ENCODE results near the gene OLIG1. TPM values are rescaled to one million over a fixed set of nuclear protein-coding genes. Genes with fewer than 3 reads are reported as not detected.

The OLIG1 gene
- total RNA-seq, 1 experiment from 2014 or later: not detected

GRCh38 chr21:33061233-33061632 is 8.7 kb upstream of the OLIG1 start:
- Histone ChIP-seq H3K79me2 (ENCODE audit: insufficient read depth, low read length) (no peaks in the 10 kb centered on the region), H3K9me3 (ENCODE audit: control insufficient read depth in 1 of 2, insufficient read depth in 1 of 2, low read depth in 1 of 2, low read length in 2 of 2) (no peaks in the 10 kb centered on the region), H3K9me2 (ENCODE audit: insufficient read depth) (no peaks in the 10 kb centered on the region), H3K4me3 (replicated peaks in 1 of 2; ENCODE audit: low read depth in 1 of 2, low read length in 2 of 2) (no peak overlapping the region), H2AFZ (ENCODE audit: low read depth, low read length, poor library complexity, severe bottlenecking) (no peak overlapping the region), H3K9ac (ENCODE audit: low read length) (no peak overlapping the region), H4K20me1 (ENCODE audit: insufficient read depth) (no peaks in the 10 kb centered on the region), H3K27ac (ENCODE audit: low read depth, low read length) (no peak overlapping the region), H3K4me2 (ENCODE audit: low read length) (no peak overlapping the region), H3K27me3 (ENCODE audit: insufficient read depth, low read length) (peaks cover 34% of the 10 kb centered on the region), H3K36me3 (ENCODE audit: control insufficient read depth in 1 of 2, insufficient read depth in 2 of 2, low read length in 2 of 2) (no peaks in the 10 kb centered on the region), H3K4me1 (ENCODE audit: control insufficient read depth in 1 of 2, insufficient read depth in 2 of 2, low read length in 2 of 2) (no peaks in the 10 kb centered on the region)
- ChIA-PET RAD21 (ENCODE audit: low non-redundant PET in 1 of 2, low total read pairs in 2 of 2, uncharacterized antibody in 2 of 2, unreplicated experiment in 2 of 2) (no interaction called here), POLR2A (no interaction called here), CTCF (interaction anchor here (1.0 kb wide), 1 partner anchor 18 kb away, joined by 3 read pairs; no protein-coding TSS in a partner anchor)
- TF ChIP-seq RAD21 (IDR thresholded peaks at IDR 0.05; ENCODE audit: low read depth): no peak
- no peak for TF ChIP-seq MAX (IDR thresholded peaks at IDR 0.05)
- no peak for TF ChIP-seq JUND (IDR thresholded peaks at IDR 0.05)
- TF ChIP-seq POLR2A (IDR thresholded peaks at IDR 0.05; ENCODE audit: borderline replicate concordance, extremely low read depth, insufficient read depth, insufficient read length): no peak
- intact Hi-C loops (cut with micrococcal nuclease): no loop called here
- BruUV-seq (replicated peaks): no TSS peak
- ATAC-seq (no peak), DNase-seq (ENCODE audit: low read depth, low spot score) (no peak)

- DNase-seq (ENCODE audit: low read depth, low spot score) (no peak), ATAC-seq (no peak)
- no peaks in the 10 kb centered on the region for H3K36me3 ChIP-seq (ENCODE audit: control insufficient read depth in 1 of 2, insufficient read depth in 2 of 2, low read length in 2 of 2)
- no peaks in the 10 kb centered on the region for H3K79me2 ChIP-seq (ENCODE audit: insufficient read depth, low read length)
- H3K27me3 ChIP-seq (ENCODE audit: insufficient read depth, low read length): peaks cover 42% of the 10 kb centered on the region
- POLR2A ChIA-PET: interaction anchor here (1.3 kb wide), 1 partner anchor 9 kb away, joined by 3 read pairs; no protein-coding TSS in a partner anchor
- no peak overlapping the region for H3K9ac ChIP-seq (ENCODE audit: low read length)
- H3K27ac ChIP-seq (ENCODE audit: low read depth, low read length): no peak overlapping the region
- CTCF ChIA-PET: no interaction called here
- RAD21 ChIA-PET (ENCODE audit: low non-redundant PET in 1 of 2, low total read pairs in 2 of 2, uncharacterized antibody in 2 of 2, unreplicated experiment in 2 of 2): no interaction called here
- no peaks in the 10 kb centered on the region for H3K9me3 ChIP-seq (ENCODE audit: control insufficient read depth in 1 of 2, insufficient read depth in 1 of 2, low read depth in 1 of 2, low read length in 2 of 2)
- H3K4me1 ChIP-seq (ENCODE audit: control insufficient read depth in 1 of 2, insufficient read depth in 2 of 2, low read length in 2 of 2): no peaks in the 10 kb centered on the region
- H3K4me2 ChIP-seq (ENCODE audit: low read length): no peak overlapping the region
- H4K20me1 ChIP-seq (ENCODE audit: insufficient read depth): no peaks in the 10 kb centered on the region
- H3K9me2 ChIP-seq (ENCODE audit: insufficient read depth): no peaks in the 10 kb centered on the region
- no peak overlapping the region for H3K4me3 ChIP-seq (replicated peaks in 1 of 2; ENCODE audit: low read depth in 1 of 2, low read length in 2 of 2)
- no peak overlapping the region for H2AFZ ChIP-seq (ENCODE audit: low read depth, low read length, poor library complexity, severe bottlenecking)
- intact Hi-C loops (cut with micrococcal nuclease): no loop called here
- BruUV-seq (replicated peaks): no TSS peak
- TF ChIP-seq SIN3A (IDR thresholded peaks at IDR 0.05; ENCODE audit: low read depth) (no peak), SP1 (IDR thresholded peaks at IDR 0.05; ENCODE audit: low read depth) (no peak), ZBTB33 (IDR thresholded peaks at IDR 0.05; ENCODE audit: extremely low read depth, insufficient replicate concordance, low read length) (no peak), CTCF (IDR thresholded peaks at IDR 0.05 in 2 of 3, conservative IDR thresholded peaks at IDR 0.05 in 1 of 3; ENCODE audit: borderline replicate concordance in 1 of 3, insufficient read depth in 1 of 3, low read depth in 2 of 3, low read length in 2 of 3) (no peak), EZH2phosphoT487 (IDR thresholded peaks at IDR 0.05; ENCODE audit: borderline replicate concordance) (no peak), SRF (IDR thresholded peaks at IDR 0.05; ENCODE audit: low read depth) (no peak), TCF7L2 (IDR thresholded peaks at IDR 0.05; ENCODE audit: borderline replicate concordance, extremely low read depth, insufficient read depth, insufficient read length) (no peak), ELF1 (IDR thresholded peaks at IDR 0.05; ENCODE audit: borderline replicate concordance, low read depth) (no peak), EZH2 (IDR thresholded peaks at IDR 0.05) (no peak), YY1 (IDR thresholded peaks at IDR 0.05; ENCODE audit: extremely low read depth, insufficient replicate concordance, low read depth, low read length) (no peak), CBX3 (IDR thresholded peaks at IDR 0.05; ENCODE audit: low read depth) (no peak), POLR2A (IDR thresholded peaks at IDR 0.05; ENCODE audit: borderline replicate concordance, extremely low read depth, insufficient read depth, insufficient read length) (no peak), JUND (IDR thresholded peaks at IDR 0.05) (no peak), POLR2AphosphoS5 (IDR thresholded peaks at IDR 0.05; ENCODE audit: low read depth, low read length) (no peak)
Measured at GRCh38 chr21:33063375-33063883, 6.5 kb upstream of the OLIG1 start.
